GM12801 (cell line): ENCODE results near the gene CRYZL1.

Experiments
- CTCF ChIP-seq: IDR thresholded peaks from one replicate; pipeline ENCODE4 v1.5.1; 2011; ENCODE audit warnings: control low read depth; ENCODE audit not compliant: insufficient read length; ENCODE audit errors: extremely low read depth

CRYZL1 gene

GRCh38 chr21:33554236-33554981, 87.1 kb downstream of the CRYZL1 start:
- TF ChIP-seq CTCF = no peak

- no peak for TF ChIP-seq CTCF
Measured at GRCh38 chr21:33552999-33553598, 88.4 kb downstream of the CRYZL1 start.

- TF ChIP-seq CTCF = no peak
Measured at GRCh38 chr21:33552093-33552998, 89.2 kb downstream of the CRYZL1 start.

- no peak for TF ChIP-seq CTCF
Measured at GRCh38 chr21:33551664-33552063, 89.9 kb downstream of the CRYZL1 start.

- no peak for TF ChIP-seq CTCF
Measured at GRCh38 chr21:33550772-33551660, 90.5 kb downstream of the CRYZL1 start.

GRCh38 chr21:33549848-33550771, 91.4 kb downstream of the CRYZL1 start:
- TF ChIP-seq CTCF = no peak
